PC-9 (cell line): ENCODE measurements around the gene C14orf132. TPM values are rescaled to one million over a fixed set of nuclear protein-coding genes. Genes with fewer than 3 reads are reported as not detected.

Experiments used
- BruUV-seq: library from RNA; stranded (reverse); fragments of 400-500 nt; replicated peaks from 2 replicates; lab custom pipeline; 2021; lab: Mats Ljungman, UMichigan
- CTCF ChIA-PET: fragments of 300-600 bp; sonication (Branson Sonifier 250); formaldehyde crosslinking; loops from one replicate; lab custom pipeline; 2022; ENCODE audit warnings: antibody characterized with exemption; lab: Charles Lee
- POLR2A ChIA-PET: fragments of 300-600 bp; sonication (Branson Sonifier 250); formaldehyde crosslinking; loops from one replicate; lab custom pipeline; 2022; ENCODE audit warnings: antibody characterized with exemption; ENCODE audit not compliant: unreplicated experiment; lab: Charles Lee
- DNase-seq, 2 experiments: peaks; one replicate each; pipeline versions ENCODE4 v3.0.0 to v3.0.0-alpha.2; 2015 to 2022; ENCODE audit warnings: mixed read lengths in 1 of 2
- H2AFZ ChIP-seq: fragments of 200-600 bp; sonication (generic); 2 replicates; pipeline ENCODE4 v1.8.1; 2017; ENCODE audit warnings: antibody characterized with exemption
- H3F3A ChIP-seq: fragments of 200-600 bp; sonication (generic); 2 replicates; pipeline ENCODE4 v1.8.1; 2017; ENCODE audit warnings: antibody characterized with exemption, mild to moderate bottlenecking, low read depth; ENCODE audit not compliant: insufficient read depth
- H3K27ac ChIP-seq: fragments of 200-600 bp; sonication (generic); 2 replicates; pipeline ENCODE4 v1.6.1; 2016; ENCODE audit warnings: mixed run types
- H3K27me3 ChIP-seq: fragments of 200-600 bp; sonication (generic); 2 replicates; pipeline ENCODE4 v1.6.1; 2016; ENCODE audit warnings: low read depth, mixed run types; ENCODE audit not compliant: insufficient read depth
- H3K36me3 ChIP-seq: fragments of 200-600 bp; sonication (generic); 2 replicates; pipeline ENCODE4 v1.6.1; 2016; ENCODE audit warnings: low read depth, mixed run types
- H3K4me1 ChIP-seq: fragments of 200-600 bp; sonication (generic); replicated peaks from 2 replicates; pipeline ENCODE4 v1.6.1; 2016; ENCODE audit warnings: mixed run types; ENCODE audit not compliant: insufficient read depth
- H3K4me2 ChIP-seq: fragments of 200-600 bp; sonication (generic); 2 replicates; pipeline ENCODE4 v1.6.1; 2017; ENCODE audit warnings: mixed run types
- H3K4me3 ChIP-seq: fragments of 200-600 bp; sonication (generic); 2 replicates; pipeline ENCODE4 v1.6.1; 2016; ENCODE audit warnings: mixed run types
- H3K79me2 ChIP-seq: fragments of 200-600 bp; sonication (generic); 2 replicates; pipeline ENCODE4 v1.6.1; 2017; ENCODE audit warnings: low read depth, mixed run types
- H3K9me2 ChIP-seq: fragments of 200-600 bp; sonication (generic); 2 replicates; pipeline ENCODE4 v1.8.1; 2017; ENCODE audit warnings: mild to moderate bottlenecking; ENCODE audit not compliant: insufficient read depth
- H3K9me3 ChIP-seq: fragments of 200-600 bp; sonication (generic); 2 replicates; pipeline ENCODE4 v1.8.1; 2016; ENCODE audit warnings: low read depth; ENCODE audit not compliant: insufficient read depth
- H4K20me1 ChIP-seq: fragments of 200-600 bp; sonication (generic); 2 replicates; pipeline ENCODE4 v1.8.1; 2017; ENCODE audit not compliant: insufficient read depth
- CTCF ChIP-seq: fragments of 200-600 bp; sonication (generic); conservative IDR thresholded peaks from 2 replicates; pipeline ENCODE4 v1.6.1; 2017; ENCODE audit warnings: mixed run types, antibody characterized with exemption, mild to moderate bottlenecking, moderate library complexity
- EZH2 ChIP-seq: fragments of 200-600 bp; sonication (generic); IDR thresholded peaks from 2 replicates; pipeline ENCODE4 v1.8.0; 2017; ENCODE audit warnings: antibody characterized with exemption, low read depth
- intact Hi-C: fragments of 100-400 bp; cut with micrococcal nuclease; formaldehyde crosslinking; loops from one replicate; pipeline ENCODE4 v1.10.0; 2022; ENCODE audit not compliant: unreplicated experiment
- total RNA-seq: library from RNA; stranded (reverse); gene quantifications from 2 replicates; pipeline ENCODE4 v1.2.3, GENCODE V29; 2021

The C14orf132 gene
- total RNA-seq, 1 experiment from 2014 or later, result not detected

- Histone ChIP-seq H3K79me2 (no peaks in the 10 kb centered on the region), H3K27ac (no peak overlapping the region), H3K4me1 (peaks cover 30% of the 10 kb centered on the region), H3F3A (peaks cover 24% of the 10 kb centered on the region; the same call in 1 of the 2 replicates), H3K36me3 (no peaks in the 10 kb centered on the region), H3K4me2 (no peak overlapping the region), H2AFZ (no peak overlapping the region), H3K4me3 (no peak overlapping the region), H3K9me3 (no peaks in the 10 kb centered on the region), H4K20me1 (no peaks in the 10 kb centered on the region), H3K9me2 (no peaks in the 10 kb centered on the region), H3K27me3 (no peaks in the 10 kb centered on the region)
- ChIA-PET CTCF (no interaction called here), POLR2A (no interaction called here)
- DNase-seq, result no peak
- intact Hi-C loops, result no loop called here
- BruUV-seq, result no TSS peak
- no peak for TF ChIP-seq EZH2
- no peak for TF ChIP-seq CTCF
These were observed 87.7 kb downstream of the C14orf132 start for GRCh38 chr14:96126783-96127271.

- Histone ChIP-seq H3K9me3 (no peaks in the 10 kb centered on the region), H3K79me2 (no peaks in the 10 kb centered on the region), H3K9me2 (no peaks in the 10 kb centered on the region), H3K36me3 (no peaks in the 10 kb centered on the region), H3K27ac (no peak overlapping the region), H3K27me3 (no peaks in the 10 kb centered on the region), H4K20me1 (no peaks in the 10 kb centered on the region), H3K4me1 (peaks cover 7% of the 10 kb centered on the region), H3K4me2 (no peak overlapping the region), H3F3A (peaks cover 8% of the 10 kb centered on the region; the same call in 1 of the 2 replicates), H3K4me3 (no peak overlapping the region), H2AFZ (no peak overlapping the region)
- DNase-seq, result no peak
- no TSS peak for BruUV-seq
- CTCF ChIA-PET, result no interaction called here
- POLR2A ChIA-PET, result no interaction called here
- TF ChIP-seq EZH2 (no peak), CTCF (no peak)
- intact Hi-C loops, result no loop called here
These were observed 90.1 kb downstream of the C14orf132 start for GRCh38 chr14:96129128-96129736.

GRCh38 chr14:96130391-96130790 is 91.2 kb downstream of the C14orf132 start:
- no peaks in the 10 kb centered on the region for H3K36me3 ChIP-seq
- peaks cover 16% of the 10 kb centered on the region for H3K4me1 ChIP-seq
- H2AFZ ChIP-seq, result no peak overlapping the region
- no peak overlapping the region for H3K4me3 ChIP-seq
- no peaks in the 10 kb centered on the region for H4K20me1 ChIP-seq
- no peaks in the 10 kb centered on the region for H3K9me3 ChIP-seq
- ChIA-PET POLR2A (no interaction called here), CTCF (no interaction called here)
- H3K9me2 ChIP-seq, result no peaks in the 10 kb centered on the region
- H3F3A ChIP-seq, result peaks cover 20% of the 10 kb centered on the region
- H3K4me2 ChIP-seq, result no peak overlapping the region
- TF ChIP-seq CTCF, result no peak
- no peak for TF ChIP-seq EZH2
- H3K79me2 ChIP-seq, result no peaks in the 10 kb centered on the region
- no peak for DNase-seq
- 0 out of 2 replicates have a peak overlapping the region, but pooled peaks have one; percentile 19 for H3K27ac ChIP-seq
- no TSS peak for BruUV-seq
- no peaks in the 10 kb centered on the region for H3K27me3 ChIP-seq
- intact Hi-C loops, result no loop called here
